HCT116 (cell line): ENCODE data around the gene EPHA3. TPM values are rescaled to one million over a fixed set of nuclear protein-coding genes. Genes with fewer than 3 reads are reported as not detected.

ENCODE experiments used
- ATAC-seq: fragments of 200-7000 bp; cut with Tn5 transposase; 2 replicates; pipeline ENCODE4 v1.9.1; 2020; ENCODE audit warnings: mild to moderate bottlenecking, moderate library complexity
- BruUV-seq: library from RNA; stranded (reverse); fragments of 400-500 nt; replicated peaks from 2 replicates; lab custom pipeline; 2021; lab: Mats Ljungman, UMichigan
- CTCF ChIA-PET: fragments of 300-600 bp; sonication (Branson Sonifier 250); formaldehyde crosslinking; loops from one replicate; lab custom pipeline; 2021; ENCODE audit warnings: antibody characterized with exemption; lab: Charles Lee
- POLR2A ChIA-PET: fragments of 300-600, 350-600 bp; sonication (Branson Sonifier 250); formaldehyde crosslinking; loops from one replicate; lab custom pipeline; 2021; ENCODE audit warnings: antibody characterized with exemption; lab: Charles Lee
- RAD21 ChIA-PET, 2 experiments: fragments of 300-600 bp; sonication (Branson Sonifier 250); formaldehyde crosslinking; loops; one replicate each; lab custom pipeline; 2023; ENCODE audit warnings: low total read pairs in 2 of 2; ENCODE audit not compliant: uncharacterized antibody in 2 of 2, unreplicated experiment in 2 of 2, low non-redundant PET in 1 of 2; lab: Charles Lee
- DNase-seq: peaks from one replicate; pipeline ENCODE4 v3.0.0-alpha.2; 2010; ENCODE audit warnings: low read depth, low spot score
- H2AFZ ChIP-seq: fragments of 200-600 bp; shearing (Covaris generic), sonication (generic); 2 replicates; pipeline ENCODE4 v1.6.1; 2017; ENCODE audit warnings: low read depth, mixed run types, mixed read lengths, antibody characterized with exemption, low read length; ENCODE audit not compliant: poor library complexity, severe bottlenecking
- H3K27ac ChIP-seq: 2 replicates; pipeline ENCODE4 v1.5.1; 2012; ENCODE audit warnings: low read depth, low read length
- H3K27me3 ChIP-seq: fragments of 200-600 bp; sonication (generic); 2 replicates; pipeline ENCODE4 v1.6.1; 2016; ENCODE audit warnings: mixed run types, low read length, mixed read lengths; ENCODE audit not compliant: insufficient read depth
- H3K36me3 ChIP-seq, 2 experiments: fragments of 200-500 bp in 1 of 2; fragments of 200-600 bp in 1 of 2; sonication (Bioruptor generic) in 1 of 2; sonication (generic) in 1 of 2; 2 replicates each; pipeline versions ENCODE4 v1.5.1 to v1.6.1; 2014 to 2016; ENCODE audit warnings: low read length in 2 of 2, inconsistent platforms in 1 of 2, mixed read lengths in 1 of 2, mixed run types in 1 of 2; ENCODE audit not compliant: insufficient read depth in 2 of 2, control insufficient read depth in 1 of 2
- H3K4me1 ChIP-seq, 2 experiments: fragments of 200-600 bp in 1 of 2; sonication (generic) in 1 of 2; 2 replicates each; pipeline versions ENCODE4 v1.5.1 to v1.6.1; 2012 to 2017; ENCODE audit warnings: low read length in 2 of 2, inconsistent platforms in 1 of 2, mild to moderate bottlenecking in 1 of 2, mixed read lengths in 1 of 2, mixed run types in 1 of 2, moderate library complexity in 1 of 2; ENCODE audit not compliant: insufficient read depth in 2 of 2, control insufficient read depth in 1 of 2
- H3K4me2 ChIP-seq: fragments of 200-600 bp; sonication (generic); 2 replicates; pipeline ENCODE4 v1.6.1; 2017; ENCODE audit warnings: mixed run types, low read length, mixed read lengths
- H3K4me3 ChIP-seq, 2 experiments: fragments of 200-600 bp in 1 of 2; sonication (generic) in 1 of 2; replicated peaks in 1 of 2; 2 replicates each; pipeline ENCODE4 v1.5.1; 2011 to 2016; ENCODE audit warnings: low read length in 2 of 2, control low read depth in 1 of 2, low read depth in 1 of 2, mild to moderate bottlenecking in 1 of 2, mixed read lengths in 1 of 2, mixed run types in 1 of 2
- H3K79me2 ChIP-seq: fragments of 200-600 bp; sonication (generic); 2 replicates; pipeline ENCODE4 v1.6.1; 2017; ENCODE audit warnings: mild to moderate bottlenecking, mixed run types, low read length, moderate library complexity, mixed read lengths; ENCODE audit not compliant: insufficient read depth
- H3K9ac ChIP-seq: fragments of 200-600 bp; sonication (generic); 2 replicates; pipeline ENCODE4 v1.6.1; 2016; ENCODE audit warnings: low read length, mixed read lengths
- H3K9me2 ChIP-seq: fragments of 200-600 bp; sonication (generic), shearing (Covaris generic); 2 replicates; pipeline ENCODE4 v1.6.1; 2017; ENCODE audit warnings: mixed run types, mild to moderate bottlenecking, moderate library complexity; ENCODE audit not compliant: insufficient read depth
- H3K9me3 ChIP-seq, 2 experiments: fragments of 200-500 bp in 1 of 2; fragments of 200-600 bp in 1 of 2; sonication (Bioruptor generic) in 1 of 2; sonication (generic) in 1 of 2; 2 replicates each; pipeline ENCODE4 v1.6.1; 2014 to 2017; ENCODE audit warnings: low read length in 2 of 2, mixed read lengths in 2 of 2, inconsistent platforms in 1 of 2, low read depth in 1 of 2, mild to moderate bottlenecking in 1 of 2, mixed run types in 1 of 2, moderate library complexity in 1 of 2; ENCODE audit not compliant: control insufficient read depth in 1 of 2, insufficient read depth in 1 of 2
- H4K20me1 ChIP-seq: fragments of 200-600 bp; sonication (generic), shearing (Covaris generic); 2 replicates; pipeline ENCODE4 v1.6.1; 2017; ENCODE audit warnings: mixed run types, mild to moderate bottlenecking, moderate library complexity; ENCODE audit not compliant: insufficient read depth
- ATF3 ChIP-seq: IDR thresholded peaks from 2 replicates; pipeline ENCODE4 v1.6.1; 2012
- CEBPB ChIP-seq: IDR thresholded peaks from 2 replicates; pipeline ENCODE4 v1.6.1; 2012; ENCODE audit warnings: low read depth
- CTCF ChIP-seq, 3 experiments: fragments of 200-600 bp in 1 of 3; sonication (generic) in 1 of 3; IDR thresholded peaks in 2 of 3; conservative IDR thresholded peaks in 1 of 3; 2 replicates each; pipeline ENCODE4 v1.5.1; 2012 to 2017; ENCODE audit warnings: low read depth in 2 of 3, low read length in 2 of 3, antibody characterized with exemption in 1 of 3, borderline replicate concordance in 1 of 3, control low read depth in 1 of 3, mild to moderate bottlenecking in 1 of 3, mixed read lengths in 1 of 3, mixed run types in 1 of 3, moderate library complexity in 1 of 3; ENCODE audit not compliant: insufficient read depth in 1 of 3
- EGR1 ChIP-seq: IDR thresholded peaks from 2 replicates; pipeline ENCODE4 v1.6.1; 2012; ENCODE audit warnings: low read depth
- ELF1 ChIP-seq: IDR thresholded peaks from 2 replicates; pipeline ENCODE4 v1.6.1; 2012; ENCODE audit warnings: low read depth, borderline replicate concordance
- EZH2 ChIP-seq: fragments of 200-600 bp; sonication (generic); IDR thresholded peaks from 2 replicates; pipeline ENCODE4 v1.6.1; 2017; ENCODE audit warnings: antibody characterized with exemption, mixed run types
- EZH2phosphoT487 ChIP-seq: fragments of 200-600 bp; IDR thresholded peaks from 2 replicates; pipeline ENCODE4 v1.6.1; 2018; ENCODE audit warnings: antibody characterized with exemption, borderline replicate concordance
- FOSL1 ChIP-seq: IDR thresholded peaks from 2 replicates; pipeline ENCODE4 v1.6.1; 2012; ENCODE audit warnings: low read depth
- JUND ChIP-seq: IDR thresholded peaks from 2 replicates; pipeline ENCODE4 v1.6.1; 2012
- MAX ChIP-seq: IDR thresholded peaks from 2 replicates; pipeline ENCODE4 v1.6.1; 2012
- POLR2AphosphoS5 ChIP-seq: IDR thresholded peaks from 2 replicates; pipeline ENCODE4 v1.6.1; 2011; ENCODE audit warnings: mild to moderate bottlenecking, low read depth, low read length, moderate library complexity
- RAD21 ChIP-seq: IDR thresholded peaks from 2 replicates; pipeline ENCODE4 v1.6.1; 2012; ENCODE audit warnings: low read depth, mild to moderate bottlenecking
- SIN3A ChIP-seq: IDR thresholded peaks from 2 replicates; pipeline ENCODE4 v1.6.1; 2012; ENCODE audit warnings: low read depth
- SP1 ChIP-seq: IDR thresholded peaks from 2 replicates; pipeline ENCODE4 v1.6.1; 2012; ENCODE audit warnings: low read depth
- SRF ChIP-seq: IDR thresholded peaks from 2 replicates; pipeline ENCODE4 v1.6.1; 2012; ENCODE audit warnings: low read depth
- TCF7L2 ChIP-seq: IDR thresholded peaks from 2 replicates; pipeline ENCODE4 v1.7.0; 2011; ENCODE audit warnings: borderline replicate concordance, inconsistent platforms; ENCODE audit not compliant: insufficient read depth, insufficient read length; ENCODE audit errors: extremely low read depth
- YY1 ChIP-seq: IDR thresholded peaks from 2 replicates; pipeline ENCODE4 v1.6.1; 2011; ENCODE audit warnings: low read length, low read depth, moderate library complexity, mild to moderate bottlenecking; ENCODE audit not compliant: insufficient replicate concordance; ENCODE audit errors: extremely low read depth
- ZNF274 ChIP-seq: fragments of 200-500 bp; sonication (Bioruptor generic); IDR thresholded peaks from 2 replicates; pipeline ENCODE4 v1.6.1; 2014; ENCODE audit warnings: mild to moderate bottlenecking, low read depth, low read length, inconsistent platforms
- intact Hi-C: fragments of 100-400 bp; cut with micrococcal nuclease; formaldehyde crosslinking; loops from 2 replicates; pipeline ENCODE4 v1.10.0; 2022
- total RNA-seq: library from RNA; stranded (reverse); gene quantifications from one replicate; pipeline ENCODE4 v1.2.1, GENCODE V29; 2021; ENCODE audit not compliant: unreplicated experiment

The EPHA3 gene
- total RNA-seq, 1 experiment from 2014 or later: not detected

- ATAC-seq: no peak
- POLR2A ChIA-PET: no interaction called here
These were observed 228.3 kb downstream of the EPHA3 start for GRCh38 chr3:89335693-89336092.

GRCh38 chr3:89340408-89340807, 233.0 kb downstream of the EPHA3 start:
- H4K20me1 ChIP-seq: no peaks in the 10 kb centered on the region
- H3K9ac ChIP-seq: no peak overlapping the region
- RAD21 ChIA-PET: no interaction called here
- POLR2A ChIA-PET: no interaction called here
- no peak overlapping the region for H3K4me3 ChIP-seq
- no peak overlapping the region for H3K4me2 ChIP-seq
- ATAC-seq (no peak), DNase-seq (no peak)
- no peaks in the 10 kb centered on the region for H3K27me3 ChIP-seq
- intact Hi-C loops: no loop called here
- BruUV-seq: no TSS peak
- no peak overlapping the region for H3K27ac ChIP-seq
- H3K4me1 ChIP-seq: no peaks in the 10 kb centered on the region
- no peaks in the 10 kb centered on the region for H3K9me2 ChIP-seq
- TF ChIP-seq EZH2phosphoT487 (no peak), MAX (no peak), EGR1 (no peak), SP1 (no peak), POLR2AphosphoS5 (no peak), ZNF274 (no peak), ELF1 (no peak), CEBPB (no peak), EZH2 (no peak), CTCF (IDR thresholded peaks at IDR 0.05 in 2 of 3, conservative IDR thresholded peaks at IDR 0.05 in 1 of 3; ENCODE audit: borderline replicate concordance in 1 of 3, insufficient read depth in 1 of 3, low read depth in 2 of 3, low read length in 2 of 3) (no peak), YY1 (no peak), TCF7L2 (no peak), FOSL1 (no peak), ATF3 (no peak), SRF (no peak), RAD21 (no peak)
- TF ChIP-seq, all 23 proteins: peak for 0
- Histone ChIP-seq H3K79me2 (no peaks in the 10 kb centered on the region), H3K9me3 (peaks cover 0 to 26% of the 10 kb centered on the region in 2 experiments; a peak in 2 of 4 replicates), H3K36me3 (no peaks in the 10 kb centered on the region), H2AFZ (no peak overlapping the region)
- CTCF ChIA-PET: no interaction called here

More at GRCh38 chr3:89335693-89336092, 228.3 kb downstream of the EPHA3 start:
- H4K20me1 ChIP-seq: no peaks in the 10 kb centered on the region
- H3K4me1 ChIP-seq: no peaks in the 10 kb centered on the region
- H3K27me3 ChIP-seq: no peaks in the 10 kb centered on the region
- no peak for DNase-seq
- H3K4me3 ChIP-seq: no peak overlapping the region
- no peak overlapping the region for H3K9ac ChIP-seq
- RAD21 ChIA-PET: no interaction called here
- H2AFZ ChIP-seq: no peak overlapping the region
- no TSS peak for BruUV-seq
- H3K79me2 ChIP-seq: no peaks in the 10 kb centered on the region
- H3K4me2 ChIP-seq: no peak overlapping the region
- no peaks in the 10 kb centered on the region for H3K9me2 ChIP-seq
- intact Hi-C loops: no loop called here
- no peak for TF ChIP-seq SIN3A
- no peak for TF ChIP-seq JUND
- H3K9me3 ChIP-seq: peaks cover 2 to 3% of the 10 kb centered on the region in 2 experiments; a peak in 2 of 4 replicates
- H3K27ac ChIP-seq: no peak overlapping the region
- CTCF ChIA-PET: no interaction called here
- no peaks in the 10 kb centered on the region for H3K36me3 ChIP-seq
